COLO668 (cell line): ENCODE measurements around the gene IL17RE.
"Not testable (repeated sequence)": the region's sequence is repeated elsewhere in the genome, so short reads cannot be mapped to it uniquely, and the experiment has no call there.

Source experiments
- DNase-seq: peaks from one replicate; lab custom pipeline; 2025; ENCODE audit not compliant: unreplicated experiment; lab: John Stamatoyannopoulos, UW

Gene IL17RE

GRCh38 chr3:9932843-9933560 is 30.4 kb downstream of the IL17RE start:
- DNase-seq = peak; percentile 81

GRCh38 chr3:9933561-9934234 is 31.1 kb downstream of the IL17RE start, which contains the start of gene CRELD1:
CRELD1 (plus strand) TSS chr3:9933834; CDS start chr3:9934439, 605 bp downstream.
- peak; percentile 92 for DNase-seq

GRCh38 chr3:9934235-9934621 is 31.6 kb downstream of the IL17RE start:
- peak; percentile 11 for DNase-seq

- no peak for DNase-seq
These were observed 32.3 kb downstream of the IL17RE start for GRCh38 chr3:9934993-9935392.

DNA sequence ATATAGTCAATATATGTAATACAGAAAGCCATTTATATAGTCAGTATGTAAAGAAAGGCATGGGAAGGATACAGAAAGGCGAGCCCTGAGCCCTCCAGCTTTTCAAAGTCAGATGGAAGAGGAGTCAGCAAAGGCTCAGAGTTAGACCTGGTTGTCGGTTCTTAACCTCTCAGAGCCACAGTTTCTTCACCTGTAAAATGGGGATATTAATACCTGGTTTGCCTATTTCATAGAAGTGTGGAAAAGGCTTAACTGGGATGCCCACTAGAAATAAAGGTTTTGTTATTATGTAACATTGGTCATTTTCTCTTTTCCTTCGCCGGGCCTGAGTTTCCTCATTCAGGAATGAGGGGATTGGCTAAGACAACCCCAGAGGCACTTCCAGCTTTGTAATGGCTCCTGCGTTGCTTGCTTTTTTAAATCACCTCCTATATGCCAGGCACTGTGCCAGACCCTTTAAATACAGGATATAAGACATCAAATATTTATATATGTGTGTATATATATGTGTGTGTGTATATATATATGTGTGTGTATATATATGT is 33.4 kb downstream of the IL17RE start:
- no peak for DNase-seq

GRCh38 chr3:9937486-9938238 is 35.0 kb downstream of the IL17RE start:
- DNase-seq = no peak

- no peak for DNase-seq
These were observed 36.3 kb downstream of the IL17RE start for GRCh38 chr3:9938966-9939365.

DNA sequence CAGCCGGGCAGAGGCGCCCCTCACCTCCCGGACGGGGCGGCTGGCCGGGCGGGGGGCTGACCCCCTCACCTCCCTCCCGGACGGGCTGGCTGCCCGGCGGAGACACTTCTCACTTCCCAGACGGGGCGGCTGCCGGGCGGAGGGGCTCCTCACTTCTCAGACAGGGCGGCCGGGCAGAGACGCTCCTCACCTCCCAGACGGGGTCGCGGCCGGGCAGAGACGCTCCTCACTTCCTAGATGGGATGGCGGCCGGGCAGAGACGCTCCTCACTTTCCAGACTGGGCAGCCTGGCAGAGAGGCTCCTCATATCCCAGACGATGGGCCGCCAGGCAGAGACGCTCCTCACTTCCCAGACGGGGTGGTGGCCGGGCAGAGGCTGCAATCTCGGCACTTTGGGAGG is 37.3 kb downstream of the IL17RE start:
- DNase-seq = not testable (repeated sequence)

GRCh38 chr3:9940746-9941145 is 38.1 kb downstream of the IL17RE start:
- no peak for DNase-seq

- no peak for DNase-seq
These were observed 39.5 kb downstream of the IL17RE start for GRCh38 chr3:9942164-9942563.

- DNase-seq = no peak
These were observed 40.5 kb downstream of the IL17RE start for GRCh38 chr3:9942934-9943690.

DNA sequence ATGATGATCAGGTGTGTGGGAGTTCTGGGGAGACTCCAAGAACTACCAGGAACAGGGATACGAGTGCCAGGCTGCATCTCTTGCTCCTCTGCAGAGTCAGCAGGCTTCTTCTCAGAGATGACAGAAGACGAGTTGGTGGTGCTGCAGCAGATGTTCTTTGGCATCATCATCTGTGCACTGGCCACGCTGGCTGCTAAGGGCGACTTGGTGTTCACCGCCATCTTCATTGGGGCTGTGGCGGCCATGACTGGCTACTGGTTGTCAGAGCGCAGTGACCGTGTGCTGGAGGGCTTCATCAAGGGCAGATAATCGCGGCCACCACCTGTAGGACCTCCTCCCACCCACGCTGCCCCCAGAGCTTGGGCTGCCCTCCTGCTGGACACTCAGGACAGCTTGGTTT is 41.6 kb downstream of the IL17RE start:
- no peak for DNase-seq

DNA sequence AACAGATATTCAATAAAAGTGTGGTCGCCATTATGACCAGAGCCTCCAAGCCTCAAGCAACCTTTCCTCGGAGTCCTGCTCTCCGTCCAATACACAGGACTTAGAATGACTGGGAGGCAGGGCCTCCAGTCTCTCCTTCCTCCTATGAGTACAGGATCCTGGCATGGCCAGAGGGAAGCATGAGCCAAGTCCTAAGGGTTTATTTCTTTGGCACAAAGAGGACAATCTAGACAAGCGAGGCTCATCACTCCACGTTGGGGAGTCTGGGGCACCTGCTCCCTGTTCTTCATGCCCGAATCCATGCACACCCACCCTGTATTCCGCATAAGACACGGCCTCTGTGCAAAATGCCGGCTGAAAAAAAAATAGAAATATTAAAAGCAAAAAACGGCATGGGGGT is 42.7 kb downstream of the IL17RE start:
- no peak for DNase-seq

DNA sequence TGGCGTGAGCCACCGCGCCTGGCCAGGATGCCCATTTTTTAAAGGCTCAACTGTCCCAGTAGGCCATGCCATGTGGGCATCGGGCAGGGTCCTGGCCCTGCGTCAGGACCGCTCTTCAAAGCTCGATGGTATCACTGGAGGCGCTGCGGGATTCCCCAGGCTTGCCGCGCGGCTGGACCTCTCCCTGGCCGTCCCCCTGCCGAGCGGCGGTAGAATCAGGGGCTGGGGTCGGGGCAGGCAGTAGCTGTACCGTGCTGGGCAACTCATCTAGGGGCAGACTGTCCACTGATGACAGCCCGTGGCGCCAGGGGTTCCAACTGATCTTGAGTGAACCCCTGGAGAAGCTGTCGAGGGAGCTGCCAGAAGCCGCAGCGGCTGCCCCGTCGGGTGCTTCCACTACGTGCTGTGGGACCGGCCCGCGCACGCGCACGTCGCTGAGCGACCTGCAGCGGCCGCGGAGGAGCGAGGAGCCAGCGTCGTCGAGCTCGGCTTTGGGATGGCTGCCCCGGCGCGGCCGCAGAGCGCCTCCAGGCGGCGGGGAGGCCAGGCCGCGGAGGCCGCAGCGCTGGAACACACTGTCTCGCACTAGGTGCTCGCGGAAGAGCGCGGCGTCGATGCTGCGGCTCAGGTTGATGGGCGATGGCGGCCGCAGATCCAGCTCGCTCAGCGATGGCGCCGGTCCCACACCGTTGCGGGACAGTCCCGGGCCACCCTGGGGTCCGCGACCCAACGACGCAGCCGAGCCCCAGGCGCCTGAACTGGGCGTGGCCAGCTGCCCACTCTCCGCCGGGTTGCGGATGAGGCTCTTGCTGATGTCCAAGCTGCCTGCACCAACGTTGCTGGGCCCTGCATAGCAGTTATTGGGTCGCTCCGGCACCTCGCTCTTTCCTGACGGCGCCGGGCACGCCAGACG is 43.7 kb downstream of the IL17RE start:
- DNase-seq = peak; percentile 93

DNA sequence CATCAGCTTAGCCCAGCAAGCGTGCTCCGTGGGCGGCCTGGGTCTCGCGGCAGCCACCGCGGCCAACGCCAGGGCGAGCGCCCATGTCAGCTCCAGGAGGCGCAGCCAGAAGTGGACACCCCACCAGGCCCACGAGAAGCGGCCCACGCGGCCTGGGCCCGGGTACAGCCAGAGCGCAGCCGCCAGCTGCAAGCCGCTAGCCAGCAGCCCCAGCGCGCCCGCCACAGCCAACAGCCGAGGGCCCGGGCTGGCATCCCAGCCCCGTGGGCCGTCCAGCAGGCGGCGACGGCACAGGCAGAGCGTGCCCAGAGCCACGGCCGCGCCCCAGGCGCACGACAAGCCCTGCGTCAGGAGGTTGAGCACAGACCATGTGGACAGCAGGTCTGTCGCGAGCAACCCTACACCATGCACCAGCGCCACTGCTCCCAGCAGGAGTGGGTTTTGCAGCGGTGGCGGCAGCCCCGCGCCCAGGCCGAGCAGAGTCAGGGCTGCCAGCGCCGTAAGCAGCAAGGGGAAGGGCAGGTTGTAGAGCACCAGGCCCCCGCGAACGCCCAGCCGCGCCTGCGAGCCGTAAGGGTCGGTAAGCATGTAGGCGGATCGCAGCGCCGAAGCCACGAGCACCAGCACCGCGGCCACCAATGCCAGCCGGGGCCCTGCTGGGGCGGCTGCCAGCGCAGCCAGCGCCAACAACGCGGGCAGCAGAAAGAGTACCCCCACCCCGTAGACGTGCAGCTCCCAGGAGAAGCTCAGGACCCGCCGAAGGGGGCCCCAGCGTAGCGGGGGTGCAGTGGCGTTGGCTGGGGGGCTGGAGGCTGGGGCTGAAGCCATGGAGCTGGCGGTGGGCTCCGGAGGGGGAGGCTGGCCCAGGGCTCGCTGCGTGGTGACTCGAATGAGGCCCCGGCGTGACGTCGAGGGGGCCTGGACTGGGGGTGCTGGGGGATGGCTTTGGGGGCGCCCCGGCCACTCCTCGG is 44.7 kb downstream of the IL17RE start:
- DNase-seq = peak; percentile 82

DNA sequence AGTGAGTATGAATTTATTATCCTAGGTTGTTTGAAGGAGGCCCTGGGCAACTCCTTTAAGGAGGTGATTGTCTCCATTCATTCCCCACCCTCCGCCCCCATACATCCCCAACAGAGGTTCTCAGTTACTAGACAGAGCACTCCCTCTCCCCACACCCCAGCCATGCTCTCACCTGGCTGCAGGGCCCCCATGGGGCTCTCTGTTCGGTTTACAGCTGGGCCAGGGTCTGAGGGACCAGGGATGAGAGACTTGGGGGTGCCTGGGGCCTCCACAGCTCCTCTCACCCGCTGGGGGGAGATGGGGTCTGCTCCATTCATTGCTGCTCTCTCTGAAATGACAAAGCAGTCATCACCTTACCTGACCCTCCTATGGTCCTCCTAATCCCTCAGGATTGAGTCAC is 45.9 kb downstream of the IL17RE start:
- DNase-seq = no peak

GRCh38 chr3:9949115-9949514 is 46.5 kb downstream of the IL17RE start:
- no peak for DNase-seq

DNA sequence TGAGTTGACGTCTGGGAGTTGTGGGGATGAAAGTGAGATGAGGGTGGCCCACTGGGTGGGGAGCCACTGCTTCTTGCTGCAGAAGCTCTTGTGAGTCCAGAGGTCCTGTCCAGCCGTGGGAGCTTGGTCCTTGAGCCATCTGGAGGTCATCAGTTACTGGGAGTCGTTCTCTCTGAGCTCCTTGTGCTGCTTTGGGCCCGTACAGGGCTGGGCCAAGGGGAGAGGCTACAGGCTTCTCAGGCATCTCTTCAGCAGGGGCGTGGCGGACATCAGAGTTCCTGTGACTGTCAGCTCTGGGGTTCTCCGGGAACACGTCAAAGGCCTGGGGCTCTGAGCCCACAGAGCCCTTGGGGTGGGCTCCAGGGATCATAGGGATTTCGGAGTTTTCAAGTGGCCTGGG is 47.0 kb downstream of the IL17RE start:
- no peak for DNase-seq

GRCh38 chr3:9951126-9951525 is 48.5 kb downstream of the IL17RE start:
- DNase-seq = peak; percentile 3
